HG03135 (cell line): Measurements from ENCODE around the gene CD22.
A peak's percentile ranks its signal among the peaks of the same experiment; 100 is the strongest.

Experiments used
- ATAC-seq: cut with Tn5 transposase; IDR thresholded peaks from one replicate; pipeline ENCODE4 v1.9.1; 2021; ENCODE audit warnings: mild to moderate bottlenecking, moderate library complexity; ENCODE audit not compliant: unreplicated experiment

The CD22 gene

DNA sequence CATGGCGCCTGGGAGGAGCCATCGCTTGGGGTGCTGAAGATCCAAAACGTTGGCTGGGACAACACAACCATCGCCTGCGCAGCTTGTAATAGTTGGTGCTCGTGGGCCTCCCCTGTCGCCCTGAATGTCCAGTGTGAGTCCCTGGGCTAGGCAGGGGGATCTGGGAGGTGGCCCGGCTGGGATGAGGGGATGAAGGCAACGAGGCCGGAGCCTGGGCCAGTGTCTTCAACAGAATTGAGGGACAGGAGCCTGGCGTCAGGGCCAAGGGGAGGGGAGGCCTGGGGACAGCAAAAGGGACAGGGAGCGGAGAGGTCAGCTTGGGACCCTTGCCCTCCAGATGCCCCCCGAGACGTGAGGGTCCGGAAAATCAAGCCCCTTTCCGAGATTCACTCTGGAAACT is 12.0 kb downstream of the CD22 start:
- ATAC-seq = no peak

DNA sequence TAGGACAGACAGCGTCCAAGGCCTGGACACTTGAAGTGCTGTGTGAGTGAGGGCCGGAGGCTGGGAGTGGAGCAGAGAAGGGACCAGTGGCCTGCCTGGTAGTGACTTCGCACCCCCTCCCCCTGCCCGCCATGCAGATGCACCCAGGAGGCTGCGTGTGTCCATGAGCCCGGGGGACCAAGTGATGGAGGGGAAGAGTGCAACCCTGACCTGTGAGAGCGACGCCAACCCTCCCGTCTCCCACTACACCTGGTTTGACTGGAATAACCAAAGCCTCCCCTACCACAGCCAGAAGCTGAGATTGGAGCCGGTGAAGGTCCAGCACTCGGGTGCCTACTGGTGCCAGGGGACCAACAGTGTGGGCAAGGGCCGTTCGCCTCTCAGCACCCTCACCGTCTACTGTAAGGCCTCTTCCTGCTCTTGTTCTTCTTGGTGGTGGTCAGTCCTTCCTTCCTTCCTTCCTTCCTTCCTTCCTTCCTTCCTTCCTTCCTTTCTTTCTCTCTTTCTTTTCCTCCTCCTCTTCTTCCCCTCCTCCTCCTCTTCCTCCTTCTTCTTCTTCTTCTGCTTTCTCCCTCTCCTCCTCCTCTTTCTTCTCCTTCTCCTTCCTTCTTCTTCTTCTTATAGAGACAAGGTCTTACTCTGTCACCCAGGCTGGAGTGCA is 12.7 kb downstream of the CD22 start:
- ATAC-seq = no peak

GRCh38 chr19:35342430-35342829 is 13.4 kb downstream of the CD22 start:
- no peak for ATAC-seq

DNA sequence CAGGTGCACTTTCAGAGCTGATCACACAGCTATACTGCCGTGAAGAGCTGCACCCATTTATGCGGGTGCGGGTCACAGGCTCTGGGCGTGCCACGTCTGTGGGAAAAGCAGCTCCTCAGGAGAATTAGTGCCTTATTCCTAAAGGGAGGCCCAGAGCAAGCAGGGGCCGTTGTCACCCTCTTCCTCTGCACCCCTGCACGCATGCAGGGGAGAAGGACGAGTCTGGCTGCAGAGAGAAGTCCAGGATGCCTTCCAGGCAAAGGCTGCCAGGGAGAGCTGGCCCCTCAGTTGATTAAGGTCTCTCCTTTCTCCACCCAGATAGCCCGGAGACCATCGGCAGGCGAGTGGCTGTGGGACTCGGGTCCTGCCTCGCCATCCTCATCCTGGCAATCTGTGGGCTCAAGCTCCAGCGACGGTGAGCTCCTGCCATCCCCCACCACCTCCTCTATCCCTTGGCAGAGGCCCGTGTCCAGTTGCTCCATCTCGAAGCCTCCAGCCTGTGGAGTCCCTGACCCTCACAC is 15.6 kb downstream of the CD22 start:
- ATAC-seq = no peak

DNA sequence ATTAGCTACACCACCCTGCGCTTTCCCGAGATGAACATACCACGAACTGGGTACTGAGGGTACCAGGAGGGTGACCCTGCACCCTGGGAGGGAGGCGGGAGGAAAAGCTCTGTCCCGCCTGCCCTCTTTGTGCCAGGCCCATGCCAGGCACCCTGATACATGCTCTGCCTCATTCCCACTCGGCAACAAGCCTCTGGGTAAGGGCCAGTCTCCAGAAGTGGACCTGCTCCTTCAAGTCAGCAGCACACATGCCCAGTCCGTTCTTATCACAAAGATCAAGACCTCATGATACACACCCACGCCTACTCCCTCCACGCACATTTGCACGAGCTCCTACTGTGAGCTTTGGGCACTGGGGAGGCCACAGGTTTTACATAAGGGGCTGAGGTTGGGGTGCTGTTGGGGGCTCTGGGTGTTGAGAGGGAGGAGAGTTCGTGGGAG is 16.7 kb downstream of the CD22 start:
- no peak for ATAC-seq

DNA sequence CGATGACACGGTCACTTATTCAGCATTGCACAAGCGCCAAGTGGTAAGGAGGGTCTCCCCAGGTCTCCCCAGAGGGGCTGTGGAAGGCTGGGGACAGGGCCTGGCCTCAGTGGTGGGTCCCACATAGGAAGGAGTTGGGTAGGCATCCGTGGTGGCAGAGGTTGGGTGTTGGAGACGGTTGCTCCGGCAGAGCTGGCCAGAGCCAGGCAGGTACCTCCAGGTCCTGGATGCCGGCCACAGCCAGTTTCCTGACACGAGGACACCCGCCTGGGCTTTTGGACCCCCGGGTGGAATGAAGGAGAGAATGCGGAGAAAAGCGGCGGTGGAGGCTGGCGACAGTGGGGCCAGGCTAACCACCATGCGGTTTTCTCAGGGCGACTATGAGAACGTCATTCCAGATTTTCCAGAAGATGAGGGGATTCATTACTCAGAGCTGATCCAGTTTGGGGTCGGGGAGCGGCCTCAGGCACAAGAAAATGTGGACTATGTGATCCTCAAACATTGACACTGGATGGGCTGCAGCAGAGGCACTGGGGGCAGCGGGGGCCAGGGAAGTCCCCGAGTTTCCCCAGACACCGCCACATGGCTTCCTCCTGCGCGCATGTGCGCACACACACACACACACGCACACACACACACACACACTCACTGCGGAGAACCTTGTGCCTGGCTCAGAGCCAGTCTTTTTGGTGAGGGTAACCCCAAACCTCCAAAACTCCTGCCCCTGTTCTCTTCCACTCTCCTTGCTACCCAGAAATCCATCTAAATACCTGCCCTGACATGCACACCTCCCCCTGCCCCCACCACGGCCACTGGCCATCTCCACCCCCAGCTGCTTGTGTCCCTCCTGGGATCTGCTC is 17.4 kb downstream of the CD22 start:
- no peak for ATAC-seq

- ATAC-seq = peak; percentile 48
Measured at GRCh38 chr19:35347171-35347929, 18.4 kb downstream of the CD22 start, which contains the start of gene FFAR1. TSS of gene FFAR1 (plus strand) at chr19:35347902. CDS start at chr19:35351552, 3,650 bp downstream.

- ATAC-seq = no peak
Measured at GRCh38 chr19:35347930-35348298, 18.9 kb downstream of the CD22 start.

- ATAC-seq = no peak
Measured at GRCh38 chr19:35348911-35349611, 20.1 kb downstream of the CD22 start.

- ATAC-seq = no peak
Measured at GRCh38 chr19:35349614-35350521, 20.9 kb downstream of the CD22 start.

DNA sequence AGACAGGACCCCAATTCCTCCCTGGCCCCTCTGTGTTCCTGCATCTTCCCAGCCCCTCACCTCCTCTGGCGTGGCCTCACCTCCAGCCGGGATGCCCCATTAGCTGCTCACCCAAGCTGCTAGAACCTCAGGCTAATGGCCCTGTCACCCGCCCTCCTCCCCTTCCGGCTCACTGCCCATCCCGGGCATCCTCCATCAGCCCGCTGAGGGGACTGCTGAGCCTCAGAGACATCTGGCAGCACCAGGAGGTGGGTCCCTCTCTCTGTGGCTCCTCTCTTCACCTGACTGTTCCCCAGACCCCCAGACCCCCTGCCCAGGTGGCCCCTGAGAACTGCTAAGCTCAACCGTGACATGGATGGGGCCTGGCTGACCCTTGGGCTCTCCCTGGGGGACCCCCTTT is 21.6 kb downstream of the CD22 start:
- no peak for ATAC-seq

- no peak for ATAC-seq
Measured at GRCh38 chr19:35351411-35352176, 22.6 kb downstream of the CD22 start.

DNA sequence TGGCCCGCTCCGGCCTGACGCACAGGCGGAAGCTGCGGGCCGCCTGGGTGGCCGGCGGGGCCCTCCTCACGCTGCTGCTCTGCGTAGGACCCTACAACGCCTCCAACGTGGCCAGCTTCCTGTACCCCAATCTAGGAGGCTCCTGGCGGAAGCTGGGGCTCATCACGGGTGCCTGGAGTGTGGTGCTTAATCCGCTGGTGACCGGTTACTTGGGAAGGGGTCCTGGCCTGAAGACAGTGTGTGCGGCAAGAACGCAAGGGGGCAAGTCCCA is 23.1 kb downstream of the CD22 start:
- no peak for ATAC-seq

DNA sequence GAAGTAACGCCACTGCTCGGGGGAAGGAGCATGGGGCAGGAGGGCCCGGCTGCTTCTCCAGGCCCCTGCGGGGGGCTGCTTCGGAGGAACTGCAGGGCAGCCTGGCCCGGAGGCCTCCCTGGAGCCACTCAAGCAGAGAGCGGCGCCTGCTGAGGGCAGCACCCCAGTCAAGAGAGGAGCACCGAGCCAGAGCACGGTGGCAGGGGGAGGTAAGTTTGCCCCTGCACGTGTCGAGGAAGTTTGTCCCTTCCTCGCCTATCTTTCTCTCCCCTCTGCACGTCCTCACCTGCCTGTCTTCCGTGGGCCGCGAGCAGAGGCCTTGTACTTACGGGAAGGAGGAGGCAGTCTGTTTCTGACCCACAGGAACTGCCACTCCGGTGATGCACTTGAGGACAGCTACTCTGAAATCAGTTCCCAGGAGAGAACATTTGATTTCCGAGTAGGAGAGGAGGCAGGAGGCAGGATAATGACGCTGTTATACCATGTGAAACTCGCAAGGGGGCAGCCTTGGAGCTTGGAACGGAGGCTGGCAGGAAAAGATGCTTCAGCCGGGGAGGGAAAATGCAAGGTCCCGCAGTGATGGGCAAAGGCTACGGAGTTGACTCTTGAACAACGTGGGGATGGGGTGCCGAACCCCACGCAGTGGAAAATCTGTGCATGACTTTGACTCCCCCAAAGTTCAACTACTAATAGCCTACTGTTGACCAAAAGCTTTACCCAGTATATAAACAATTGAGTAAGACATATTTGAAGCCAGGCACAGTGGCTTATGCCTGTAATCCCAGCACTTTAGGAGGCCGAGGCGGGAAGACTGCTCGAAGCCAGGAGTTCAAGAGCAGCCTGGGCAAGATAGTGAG is 23.7 kb downstream of the CD22 start:
- no peak for ATAC-seq

- ATAC-seq = no peak
Measured at GRCh38 chr19:35353635-35354034, 24.6 kb downstream of the CD22 start.

- no peak for ATAC-seq
Measured at GRCh38 chr19:35354898-35355297, 25.9 kb downstream of the CD22 start.

DNA sequence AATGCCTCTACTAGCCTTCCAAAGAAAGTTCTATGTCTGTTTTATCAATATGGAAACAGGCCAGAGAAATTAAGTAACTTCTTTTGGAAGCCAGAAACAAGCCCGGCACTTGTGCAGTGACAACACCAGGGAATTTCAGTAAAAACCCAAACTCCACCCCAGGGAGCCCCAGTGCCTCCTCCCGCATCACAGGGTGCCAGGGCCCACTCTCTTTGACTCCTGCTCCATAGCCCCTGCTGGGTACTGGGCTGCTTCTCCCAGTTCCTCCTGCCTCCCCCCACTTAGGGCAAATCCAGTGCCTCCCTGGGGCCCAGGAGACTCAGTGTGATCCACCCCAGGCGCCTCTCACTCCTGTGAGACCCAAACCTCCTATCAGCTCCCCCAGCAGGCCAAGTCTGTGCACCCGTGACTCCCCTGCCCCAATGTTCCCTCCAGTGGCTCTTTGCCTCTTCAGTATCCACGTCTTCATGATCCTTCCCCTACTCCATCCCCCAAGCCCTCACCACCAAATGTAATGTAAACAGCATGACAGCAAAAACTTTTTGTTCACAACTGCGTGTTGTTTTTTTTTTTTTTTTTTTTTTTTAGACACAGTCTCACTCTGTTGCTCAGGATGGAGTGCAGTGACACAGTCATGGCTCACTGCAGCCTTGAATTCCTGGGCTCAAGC is 26.9 kb downstream of the CD22 start:
- no peak for ATAC-seq
